H54 (cell line): Measurements from ENCODE around the gene EFNA2.
A peak's percentile ranks its signal among the peaks of the same experiment; 100 is the strongest.

Source experiments
- DNase-seq: peaks from one replicate; pipeline ENCODE4 v3.0.0; 2011; ENCODE audit warnings: low spot score, mixed read lengths; ENCODE audit not compliant: insufficient read length
- FAIRE-seq: peaks from 3 replicates; lab custom pipeline; 2011; peaks lifted over from hg19 to GRCh38; lab: Jason Lieb, UNC
- POLR2A ChIP-seq: IDR thresholded peaks from 2 replicates; pipeline ENCODE4 v1.6.1; 2011; ENCODE audit warnings: low read depth, mild to moderate bottlenecking, low read length

Gene EFNA2

GRCh38 chr19:1285737-1286360 is at the start of gene EFNA2:
EFNA2 (plus strand) TSS chr19:1285873; CDS start chr19:1286169, 296 bp downstream.
- FAIRE-seq (no peak), DNase-seq (no peak)
- TF ChIP-seq POLR2A: no peak

- no peak for TF ChIP-seq POLR2A
- FAIRE-seq: no peak
- no peak for DNase-seq
Measured at GRCh38 chr19:1236576-1236975, 49.1 kb upstream of the EFNA2 start.

GRCh38 chr19:1237027-1237659 is 48.5 kb upstream of the EFNA2 start:
- TF ChIP-seq POLR2A: no peak
- DNase-seq: no peak
- no peak for FAIRE-seq

GRCh38 chr19:1237754-1238368 is 47.8 kb upstream of the EFNA2 start, which contains the start of gene CBARP:
CBARP (minus strand) TSS chr19:1238005; CDS start chr19:1236100, 1,905 bp downstream.
- no peak for FAIRE-seq
- no peak for DNase-seq
- no peak for TF ChIP-seq POLR2A

- FAIRE-seq (no peak), DNase-seq (no peak)
- TF ChIP-seq POLR2A: no peak
Measured at GRCh38 chr19:1238369-1239303, 47.0 kb upstream of the EFNA2 start.

GRCh38 chr19:1239420-1239795 is 46.3 kb upstream of the EFNA2 start:
- no peak for FAIRE-seq

GRCh38 chr19:1239796-1240737 is 45.6 kb upstream of the EFNA2 start:
- DNase-seq (peak; percentile 97), FAIRE-seq (no peak)
- no peak for TF ChIP-seq POLR2A

More at GRCh38 chr19:1239420-1239795, 46.3 kb upstream of the EFNA2 start:
- no peak for TF ChIP-seq POLR2A
- DNase-seq: no peak

GRCh38 chr19:1240925-1241324 is 44.7 kb upstream of the EFNA2 start:
- no peak for TF ChIP-seq POLR2A
- DNase-seq (no peak), FAIRE-seq (no peak)

GRCh38 chr19:1241417-1242095 is 44.1 kb upstream of the EFNA2 start, which contains the start of gene ATP5F1D:
ATP5F1D (plus strand) TSS chr19:1241751; CDS start chr19:1241851, 100 bp downstream.
- DNase-seq (peak; percentile 98), FAIRE-seq (peak; percentile 72)
- peak; percentile 86 for TF ChIP-seq POLR2A

- TF ChIP-seq POLR2A: no peak
- no peak for FAIRE-seq
- DNase-seq: peak; percentile 91
Measured at GRCh38 chr19:1243768-1244692, 41.6 kb upstream of the EFNA2 start.
